ENCODE measurements around the gene TEAD4. TPM values are rescaled to one million over a fixed set of nuclear protein-coding genes. Genes with fewer than 3 reads are reported as not detected.

TEAD4 gene
- total and polyA plus RNA-seq, 9 donors, result 35.5 to 103 (median 86.2) TPM

DNA sequence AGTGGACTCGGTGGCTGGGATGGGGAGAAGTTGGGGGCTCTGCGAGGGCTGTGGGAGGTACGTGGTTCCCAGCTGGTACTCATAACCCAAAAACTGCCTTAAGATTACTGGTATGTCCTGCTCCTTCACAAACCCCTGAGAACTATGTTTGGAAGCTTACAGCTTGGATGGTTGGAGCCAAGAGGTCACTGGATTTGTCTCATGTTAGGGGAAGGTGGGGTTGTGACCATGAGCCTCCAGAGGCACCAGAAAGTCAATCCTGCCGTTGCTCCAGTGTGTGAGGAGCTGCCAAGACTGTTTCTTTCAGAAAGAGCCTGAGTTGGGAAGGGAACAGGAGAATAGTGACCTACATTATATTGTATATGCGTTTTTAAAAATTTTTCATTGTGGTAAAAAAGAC, 33.5 kb downstream of the TEAD4 start:
- Histone ChIP-seq H3K36me3 (ENCODE audit: control insufficient read depth, insufficient read depth, low read length) (peaks cover 27% of the 10 kb centered on the region), H3K27ac (ENCODE audit: low read length) (no peak overlapping the region), H3K4me1 (ENCODE audit: control insufficient read depth, insufficient read depth, low read length) (peaks cover 11% of the 10 kb centered on the region), H3K4me3 (ENCODE audit: low read length) (no peak overlapping the region), H3K27me3 (ENCODE audit: control insufficient read depth, insufficient read depth, low read length) (no peaks in the 10 kb centered on the region), H3K9me3 (replicated peaks; ENCODE audit: control insufficient read depth, low read depth, low read length) (peaks cover 3% of the 10 kb centered on the region)
- no peak for DNase-seq
- no CpG with 5 or more reads among the region's 5 CpGs for WGBS (ENCODE audit: insufficient coverage)

DNA sequence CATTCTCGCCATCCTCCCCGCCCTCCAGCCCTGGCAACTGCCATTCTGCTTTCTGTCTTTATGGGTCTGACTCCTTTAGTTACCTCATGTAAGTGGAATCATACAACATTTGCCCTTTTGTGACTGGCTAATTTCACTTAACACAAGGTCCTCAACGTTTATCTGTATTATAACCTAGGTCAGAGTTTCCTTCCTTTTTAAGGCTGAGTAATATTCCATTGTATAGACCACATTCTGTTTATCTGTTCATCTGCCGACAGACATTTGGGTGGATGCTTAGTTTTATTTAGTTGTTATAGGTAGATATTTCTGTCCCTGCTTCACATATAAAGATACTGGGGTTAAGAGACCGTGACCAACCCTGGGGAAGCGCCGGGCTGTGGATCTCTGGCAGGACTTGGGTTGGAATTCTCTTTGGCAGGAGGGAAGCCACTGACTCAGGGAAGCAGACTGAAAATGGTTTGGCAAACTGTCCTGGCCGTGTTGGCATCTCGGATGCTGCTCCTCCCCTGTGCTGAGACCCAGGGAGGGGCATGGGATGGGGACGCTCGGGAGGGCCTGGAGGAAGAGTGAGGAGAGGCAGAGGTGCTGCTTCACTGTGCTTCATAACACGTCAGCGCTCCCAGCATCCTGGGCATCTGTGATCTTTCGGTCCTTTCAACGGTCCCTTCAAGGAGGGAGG, 38.9 kb downstream of the TEAD4 start:
- WGBS (ENCODE audit: insufficient coverage), result 81% methylated on average over 12 of the region's 15 CpGs
- DNase-seq, result no peak
- no peak overlapping the region for H3K4me3 ChIP-seq (ENCODE audit: low read length)

DNA sequence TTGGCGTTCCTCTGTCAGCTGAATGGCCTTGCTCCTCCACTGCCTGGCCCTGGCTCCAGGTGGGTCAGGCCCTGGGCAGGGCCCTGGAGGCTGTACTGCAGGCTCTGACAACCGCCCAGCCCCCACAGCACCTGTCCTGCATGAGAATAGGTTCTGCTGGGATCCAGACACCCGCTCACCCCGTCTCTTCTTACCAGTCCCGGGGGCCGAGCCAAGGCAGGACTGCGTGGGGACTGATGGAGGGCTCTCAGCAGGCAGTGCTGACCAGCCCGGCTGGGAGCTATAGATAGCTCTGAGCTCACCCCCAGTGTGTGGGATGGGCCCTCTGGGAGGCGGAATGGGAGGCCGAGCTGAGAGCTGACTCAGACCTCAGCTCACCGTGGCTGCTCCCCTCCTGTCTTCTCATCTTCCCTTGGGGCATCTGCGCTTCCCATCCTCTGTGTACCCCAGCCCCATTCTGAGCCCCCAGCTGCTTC, 39.6 kb downstream of the TEAD4 start:
- Histone ChIP-seq H3K36me3 (ENCODE audit: control insufficient read depth, insufficient read depth, low read length) (peaks cover 33% of the 10 kb centered on the region), H3K9me3 (replicated peaks; ENCODE audit: control insufficient read depth, low read depth, low read length) (no peaks in the 10 kb centered on the region), H3K4me1 (ENCODE audit: control insufficient read depth, insufficient read depth, low read length) (peaks cover 54% of the 10 kb centered on the region), H3K4me3 (ENCODE audit: low read length) (no peak overlapping the region), H3K27me3 (ENCODE audit: control insufficient read depth, insufficient read depth, low read length) (no peaks in the 10 kb centered on the region), H3K27ac (ENCODE audit: low read length) (peak overlapping the region; percentile 93)
- peak; percentile 87 for DNase-seq
- WGBS (ENCODE audit: insufficient coverage), result 28% methylated on average over 9 of the region's 12 CpGs

More for the DNA sequence above, 38.9 kb downstream of the TEAD4 start:
- Histone ChIP-seq H3K27me3 (ENCODE audit: control insufficient read depth, insufficient read depth, low read length) (no peaks in the 10 kb centered on the region), H3K4me1 (ENCODE audit: control insufficient read depth, insufficient read depth, low read length) (peaks cover 47% of the 10 kb centered on the region), H3K36me3 (ENCODE audit: control insufficient read depth, insufficient read depth, low read length) (peaks cover 33% of the 10 kb centered on the region), H3K27ac (ENCODE audit: low read length) (peak overlapping the region; percentile 93), H3K9me3 (replicated peaks; ENCODE audit: control insufficient read depth, low read depth, low read length) (no peaks in the 10 kb centered on the region)

DNA sequence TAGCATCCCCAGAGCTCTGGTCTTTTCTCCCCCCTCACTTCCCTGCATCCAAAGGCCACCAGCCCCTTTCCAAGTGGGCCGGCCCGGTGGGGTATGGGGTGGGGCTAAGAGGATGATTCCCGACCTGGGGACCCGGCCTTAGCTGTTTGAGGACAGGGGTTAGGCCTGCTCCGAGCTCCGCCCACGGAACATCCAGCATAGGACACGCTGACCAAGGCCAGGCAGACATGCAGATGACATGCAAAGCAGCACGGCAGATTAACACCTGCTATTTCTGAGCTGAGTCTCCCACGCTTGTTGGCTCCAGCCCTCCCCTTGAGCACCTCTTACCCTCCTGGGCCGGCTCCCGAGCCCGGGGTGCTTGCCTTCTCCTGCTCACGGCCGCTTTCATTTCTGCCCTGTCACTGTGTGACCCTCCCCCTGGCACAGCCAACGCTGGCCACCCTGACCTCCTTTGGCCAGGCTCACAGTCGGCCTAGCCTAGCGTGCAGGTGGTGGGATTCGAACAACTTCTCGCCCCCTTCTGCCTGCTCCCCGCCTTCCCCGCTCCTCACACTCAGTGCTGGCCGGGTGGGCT, 40.2 kb downstream of the TEAD4 start:
- Histone ChIP-seq H3K27ac (ENCODE audit: low read length) (peak overlapping the region; percentile 93), H3K27me3 (ENCODE audit: control insufficient read depth, insufficient read depth, low read length) (no peaks in the 10 kb centered on the region), H3K4me1 (ENCODE audit: control insufficient read depth, insufficient read depth, low read length) (peaks cover 60% of the 10 kb centered on the region), H3K36me3 (ENCODE audit: control insufficient read depth, insufficient read depth, low read length) (peaks cover 33% of the 10 kb centered on the region), H3K9me3 (replicated peaks; ENCODE audit: control insufficient read depth, low read depth, low read length) (no peaks in the 10 kb centered on the region), H3K4me3 (ENCODE audit: low read length) (no peak overlapping the region)
- 66% methylated on average over 21 of the region's 23 CpGs for WGBS (ENCODE audit: insufficient coverage)
- DNase-seq, result peak; percentile 59

DNA sequence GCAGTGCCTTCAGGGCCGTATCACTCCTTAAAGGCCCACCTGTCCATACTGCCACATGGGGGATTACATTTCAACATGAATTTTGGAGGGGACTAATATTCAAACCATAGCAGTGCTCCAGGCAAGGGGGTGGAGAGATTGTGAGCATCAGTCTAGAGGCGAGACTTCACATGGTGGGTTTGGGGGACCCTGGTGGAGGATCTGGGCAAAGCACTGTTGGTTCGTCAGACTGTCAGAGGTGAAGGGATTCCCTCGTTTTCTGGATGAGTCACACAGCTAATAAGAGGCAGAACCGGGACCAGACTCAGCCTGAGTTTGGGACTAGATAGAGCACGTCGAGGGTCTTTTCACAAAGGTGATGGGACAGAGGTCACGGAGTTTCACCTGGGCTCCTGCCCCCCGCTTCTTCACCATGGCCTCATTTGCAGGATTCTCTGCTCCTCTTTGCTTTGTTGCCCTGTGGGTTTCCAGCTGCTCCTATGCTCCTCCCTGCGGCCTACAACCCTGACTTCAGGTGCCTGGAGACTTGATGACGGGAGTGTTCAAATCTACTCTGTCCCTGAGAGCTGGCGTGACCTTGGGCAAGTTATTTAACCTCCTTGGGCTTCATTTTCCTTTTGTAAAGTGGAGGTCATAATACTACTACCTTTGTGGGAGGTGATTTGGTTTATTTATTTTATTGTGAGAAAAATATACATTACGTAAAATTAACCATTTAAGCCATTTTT, 41.5 kb downstream of the TEAD4 start:
- Histone ChIP-seq H3K27ac (ENCODE audit: low read length) (peak overlapping the region; percentile 93), H3K4me3 (ENCODE audit: low read length) (no peak overlapping the region), H3K27me3 (ENCODE audit: control insufficient read depth, insufficient read depth, low read length) (no peaks in the 10 kb centered on the region), H3K9me3 (replicated peaks; ENCODE audit: control insufficient read depth, low read depth, low read length) (no peaks in the 10 kb centered on the region), H3K36me3 (ENCODE audit: control insufficient read depth, insufficient read depth, low read length) (peaks cover 24% of the 10 kb centered on the region), H3K4me1 (ENCODE audit: control insufficient read depth, insufficient read depth, low read length) (peaks cover 59% of the 10 kb centered on the region)
- WGBS (ENCODE audit: insufficient coverage), result 60% methylated on average over 9 of the region's 13 CpGs
- DNase-seq, result no peak

DNA sequence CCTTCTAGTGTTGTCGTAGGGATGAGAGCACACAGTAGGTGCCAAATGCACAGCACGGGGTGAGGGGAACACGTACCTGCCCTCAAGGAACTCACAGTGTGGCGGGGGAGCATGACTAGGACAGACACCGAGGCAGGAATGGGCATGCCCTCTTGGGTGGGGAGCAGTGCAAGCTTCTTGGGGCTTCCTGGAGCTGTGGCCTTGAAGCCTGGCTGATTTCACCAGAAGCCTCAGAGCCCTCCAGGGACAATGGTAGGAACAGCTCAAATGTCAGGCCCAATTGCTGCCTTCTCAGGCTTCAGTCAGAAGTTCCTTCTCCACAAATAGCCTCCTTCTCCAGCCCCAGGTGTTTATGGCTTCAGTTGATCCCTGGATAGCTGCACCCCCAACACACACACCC, 43.4 kb downstream of the TEAD4 start:
- peaks cover 59% of the 10 kb centered on the region for H3K4me1 ChIP-seq (ENCODE audit: control insufficient read depth, insufficient read depth, low read length)
- DNase-seq, result peak; percentile 66
- peak overlapping the region; percentile 92 for H3K27ac ChIP-seq (ENCODE audit: low read length)

DNA sequence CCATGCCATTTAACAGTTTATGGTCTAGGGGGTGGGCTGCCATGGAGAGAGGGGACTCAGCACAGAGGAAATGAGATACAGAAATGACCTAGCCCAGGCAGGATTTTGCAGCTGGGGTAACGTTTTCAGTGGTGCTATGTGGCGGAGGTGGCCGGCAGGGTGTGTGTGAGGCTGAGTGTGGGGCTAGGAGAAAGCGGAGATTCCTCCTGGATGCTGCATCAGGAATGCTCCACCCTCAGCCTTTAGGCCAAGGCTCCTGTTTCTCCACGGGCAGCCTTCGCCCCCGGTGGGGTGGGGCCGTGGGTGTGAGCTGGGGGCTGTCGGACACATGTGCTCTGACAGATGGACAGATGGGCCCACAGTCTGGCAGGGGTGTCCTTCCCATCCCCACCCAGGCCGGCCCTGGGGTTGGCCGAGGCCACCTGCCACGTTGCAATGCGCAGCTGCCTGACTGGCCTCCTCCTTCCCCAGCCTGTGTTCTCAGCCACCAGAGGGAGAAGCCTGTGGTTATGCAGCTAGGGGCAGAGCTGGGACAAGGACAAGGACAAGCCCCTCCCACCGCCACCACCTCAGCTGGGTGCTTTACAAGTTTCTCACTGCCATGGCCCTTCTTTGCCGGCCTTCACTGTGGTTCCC, 44.3 kb downstream of the TEAD4 start:
- peaks cover 55% of the 10 kb centered on the region for H3K4me1 ChIP-seq (ENCODE audit: control insufficient read depth, insufficient read depth, low read length)
- 47% methylated on average over 12 of the region's 15 CpGs for WGBS (ENCODE audit: insufficient coverage)

More for the DNA sequence above, 43.4 kb downstream of the TEAD4 start:
- no peaks in the 10 kb centered on the region for H3K9me3 ChIP-seq (replicated peaks; ENCODE audit: control insufficient read depth, low read depth, low read length)
- 85% methylated on average over 5 of the region's 5 CpGs for WGBS (ENCODE audit: insufficient coverage)
- H3K36me3 ChIP-seq (ENCODE audit: control insufficient read depth, insufficient read depth, low read length), result peaks cover 17% of the 10 kb centered on the region
- H3K27me3 ChIP-seq (ENCODE audit: control insufficient read depth, insufficient read depth, low read length), result no peaks in the 10 kb centered on the region
- no peak overlapping the region for H3K4me3 ChIP-seq (ENCODE audit: low read length)

DNA sequence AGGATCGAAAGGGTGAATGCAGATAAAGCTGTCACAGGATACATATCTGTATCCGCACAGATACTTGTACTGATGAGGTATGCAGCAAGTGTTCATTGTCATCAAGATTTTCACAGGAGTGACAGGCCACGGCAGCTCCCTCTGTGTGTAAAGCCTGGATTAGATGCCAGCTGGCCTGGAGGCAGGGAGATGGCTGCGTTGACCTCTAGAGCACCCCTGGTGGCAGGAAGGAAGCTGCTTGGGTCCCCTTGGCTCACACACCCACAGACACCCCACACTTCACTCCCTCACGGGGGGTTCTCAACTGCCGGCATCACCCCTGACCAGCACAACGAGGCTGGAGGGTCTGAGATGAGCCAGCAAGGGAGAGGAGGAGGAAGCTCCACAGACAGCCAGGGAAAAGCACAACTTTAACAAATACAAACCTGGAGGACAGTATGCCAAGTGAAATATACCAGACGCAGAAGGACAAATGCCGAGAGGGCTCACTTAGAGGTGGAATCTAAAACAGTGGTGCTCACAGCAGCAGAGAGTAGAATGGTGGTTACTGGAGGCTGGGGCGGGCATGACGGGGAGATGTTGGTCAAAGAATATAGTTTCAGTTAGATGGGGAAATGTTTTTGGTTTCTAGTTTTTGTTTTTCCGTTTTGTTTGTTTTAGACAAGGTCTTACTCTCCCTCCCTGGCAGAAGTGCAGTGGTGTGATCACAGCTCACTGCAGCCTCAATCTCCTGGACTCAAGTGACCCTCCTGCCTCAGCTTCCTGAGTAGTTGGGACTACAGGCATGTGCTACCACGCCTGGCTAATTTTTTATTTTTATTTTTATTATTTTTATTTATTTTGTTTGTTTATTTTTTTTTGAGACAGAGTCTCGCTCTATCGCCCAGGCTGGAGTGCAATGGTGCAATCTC, 45.7 kb downstream of the TEAD4 start:
- Histone ChIP-seq H3K27ac (ENCODE audit: low read length) (peak overlapping the region; percentile 92), H3K27me3 (ENCODE audit: control insufficient read depth, insufficient read depth, low read length) (no peaks in the 10 kb centered on the region), H3K9me3 (replicated peaks; ENCODE audit: control insufficient read depth, low read depth, low read length) (no peaks in the 10 kb centered on the region), H3K36me3 (ENCODE audit: control insufficient read depth, insufficient read depth, low read length) (peaks cover 19% of the 10 kb centered on the region), H3K4me1 (ENCODE audit: control insufficient read depth, insufficient read depth, low read length) (peaks cover 46% of the 10 kb centered on the region), H3K4me3 (ENCODE audit: low read length) (no peak overlapping the region)
- 66% methylated on average over 8 of the region's 15 CpGs for WGBS (ENCODE audit: insufficient coverage)
- DNase-seq, result peak; percentile 61

More for the DNA sequence above, 44.3 kb downstream of the TEAD4 start:
- Histone ChIP-seq H3K27me3 (ENCODE audit: control insufficient read depth, insufficient read depth, low read length) (no peaks in the 10 kb centered on the region), H3K36me3 (ENCODE audit: control insufficient read depth, insufficient read depth, low read length) (peaks cover 19% of the 10 kb centered on the region), H3K4me3 (ENCODE audit: low read length) (no peak overlapping the region), H3K9me3 (replicated peaks; ENCODE audit: control insufficient read depth, low read depth, low read length) (no peaks in the 10 kb centered on the region), H3K27ac (ENCODE audit: low read length) (peak overlapping the region; percentile 92)
- peak; percentile 88 for DNase-seq

DNA sequence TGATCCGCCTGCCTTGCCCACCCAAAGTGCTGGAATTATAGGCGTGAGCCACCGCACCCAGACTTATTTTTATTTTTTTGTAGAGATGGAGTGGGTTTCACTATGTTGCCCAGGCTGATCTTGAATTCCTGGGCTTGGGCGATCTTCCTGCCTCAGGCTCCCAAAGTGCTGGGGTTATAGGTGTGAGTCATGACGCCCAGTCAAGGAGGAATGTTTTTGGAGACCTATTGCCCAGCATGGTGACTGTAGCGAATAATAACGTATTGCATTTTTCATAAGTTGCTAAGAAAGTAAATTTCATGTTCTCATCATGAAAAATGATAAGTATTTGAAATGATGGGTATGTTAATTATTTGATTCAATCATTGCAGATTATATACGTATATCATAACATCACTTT, 46.5 kb downstream of the TEAD4 start:
- Histone ChIP-seq H3K4me3 (ENCODE audit: low read length) (no peak overlapping the region), H3K36me3 (ENCODE audit: control insufficient read depth, insufficient read depth, low read length) (peaks cover 19% of the 10 kb centered on the region), H3K27me3 (ENCODE audit: control insufficient read depth, insufficient read depth, low read length) (no peaks in the 10 kb centered on the region), H3K4me1 (ENCODE audit: control insufficient read depth, insufficient read depth, low read length) (peaks cover 46% of the 10 kb centered on the region), H3K9me3 (replicated peaks; ENCODE audit: control insufficient read depth, low read depth, low read length) (no peaks in the 10 kb centered on the region), H3K27ac (ENCODE audit: low read length) (no peak overlapping the region)
- DNase-seq, result no peak
- 100% methylated on average over 1 of the region's 8 CpGs for WGBS (ENCODE audit: insufficient coverage)

Measured in muscle of leg (tissue), 11 donors.